EH (cell line): Measurements from ENCODE around the gene CCDC12.

Source experiments
- DNase-seq: peaks from one replicate; pipeline ENCODE4 v3.0.0-alpha.2; 2015; ENCODE audit warnings: low read depth

CCDC12 gene

GRCh38 chr3:46936733-46937250, 39.8 kb downstream of the CCDC12 start:
- DNase-seq = peak; percentile 70

GRCh38 chr3:46935989-46936558, 40.5 kb downstream of the CCDC12 start:
- no peak for DNase-seq

DNA sequence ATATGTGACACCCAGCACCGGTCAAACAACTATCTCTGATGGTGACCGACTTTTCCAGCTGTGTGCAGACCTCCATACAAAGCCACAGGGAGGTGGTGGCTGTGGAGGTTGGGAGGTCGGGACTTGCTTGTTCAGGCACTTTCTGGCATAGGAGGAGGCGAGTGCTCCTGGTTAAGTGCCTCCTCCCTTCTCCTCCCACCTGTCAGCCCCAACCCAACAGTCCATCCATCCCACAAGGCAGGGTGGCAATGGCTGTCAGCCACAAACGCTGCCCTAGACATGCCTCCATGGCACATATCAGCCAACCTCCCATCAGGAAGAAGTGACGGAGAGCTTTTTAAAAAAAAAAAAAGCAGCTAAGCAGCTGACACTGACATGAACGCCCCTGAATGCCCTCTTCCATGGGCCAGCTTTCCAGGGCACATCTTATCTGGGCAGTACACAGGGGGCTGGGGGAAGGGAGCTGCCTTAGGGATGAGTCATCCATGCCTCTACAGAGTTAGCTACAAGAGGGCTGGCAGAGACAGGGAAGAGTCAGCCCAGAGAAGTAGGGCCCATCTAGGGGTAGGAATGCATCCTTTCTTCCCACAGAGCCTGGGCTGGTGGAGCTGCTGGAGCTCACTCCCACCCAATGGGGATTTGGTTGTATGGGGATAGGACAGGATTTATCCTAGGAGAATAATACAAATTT, 41.2 kb downstream of the CCDC12 start:
- peak; percentile 99 for DNase-seq

DNA sequence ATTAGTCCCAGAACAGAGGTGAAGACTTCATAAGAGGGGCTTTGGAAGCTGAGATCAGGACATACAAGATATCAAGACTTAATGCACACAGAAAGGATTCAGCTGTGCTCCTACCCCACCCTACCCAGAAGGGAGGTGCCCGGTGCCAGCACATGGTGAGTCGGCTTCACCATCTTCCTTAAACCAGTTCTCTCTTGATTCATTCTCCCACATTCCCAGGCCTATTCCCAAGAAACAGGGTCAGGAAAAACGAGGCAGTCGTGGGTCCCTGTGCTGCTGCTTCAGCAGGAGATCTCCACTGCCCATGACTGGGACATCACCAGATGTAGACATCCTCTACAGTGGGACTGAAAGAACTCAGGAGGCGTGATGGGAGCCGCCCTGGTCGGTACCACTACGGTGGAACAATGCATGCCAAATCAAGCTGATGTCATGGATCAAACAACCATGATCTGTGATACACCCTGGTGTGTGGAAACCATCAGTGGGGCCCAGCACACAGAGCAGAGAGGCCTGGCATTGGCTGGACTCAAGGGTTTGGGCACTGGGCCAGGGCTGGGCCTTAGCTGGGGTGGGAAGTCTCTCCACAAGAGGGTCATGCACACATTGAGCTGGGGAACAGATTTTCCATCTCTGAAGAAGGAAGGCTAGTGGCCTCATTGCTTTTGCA, 41.9 kb downstream of the CCDC12 start:
- DNase-seq = peak; percentile 32

DNA sequence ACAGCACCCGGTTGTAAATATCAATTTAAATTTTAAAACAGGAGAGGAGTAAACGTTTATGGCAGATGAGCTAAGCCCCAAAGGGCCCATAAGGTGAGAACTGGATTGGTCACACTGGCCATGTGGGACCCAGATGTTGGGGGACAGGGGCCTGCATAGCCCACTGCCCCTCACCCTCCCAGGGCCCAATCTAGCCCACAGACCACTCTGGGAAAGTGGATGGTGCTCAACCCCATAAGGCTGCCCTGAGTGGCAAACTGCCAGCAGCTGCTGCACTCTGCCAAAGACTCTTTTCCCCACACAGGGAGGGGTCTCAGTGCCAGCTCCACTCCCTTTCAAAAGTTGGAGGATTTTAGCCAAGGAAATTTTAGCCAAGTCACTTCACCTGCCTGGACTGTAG, 42.5 kb downstream of the CCDC12 start:
- DNase-seq = no peak

- DNase-seq = no peak
Observed at GRCh38 chr3:46933261-46933660, 43.3 kb downstream of the CCDC12 start.

- no peak for DNase-seq
Observed at GRCh38 chr3:46932455-46933225, 43.9 kb downstream of the CCDC12 start.

- peak; percentile 63 for DNase-seq
Observed at GRCh38 chr3:46931631-46932331, 44.8 kb downstream of the CCDC12 start.

DNA sequence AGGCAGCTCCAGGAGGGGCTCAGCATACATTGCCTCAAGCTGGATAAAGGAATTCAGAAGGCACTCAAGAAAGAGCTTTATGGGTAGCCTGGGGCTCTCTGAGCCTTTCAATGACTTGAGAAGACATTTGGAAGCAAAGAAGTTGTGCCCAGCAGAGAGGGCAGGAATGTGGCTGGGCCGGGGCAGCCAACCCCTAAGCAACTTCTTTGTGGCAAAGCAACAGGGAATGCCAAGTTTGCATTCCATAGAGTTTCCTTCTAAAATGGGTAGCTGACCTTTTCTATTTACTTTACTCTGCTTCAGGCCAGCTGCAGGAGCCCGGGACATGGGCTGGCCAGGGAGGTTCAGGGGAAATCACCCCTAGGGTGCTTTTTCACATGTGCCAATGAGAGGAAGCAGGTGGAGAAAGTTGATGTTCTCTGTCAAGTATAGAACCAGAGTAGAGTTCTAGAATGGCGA, 45.6 kb downstream of the CCDC12 start:
- DNase-seq = peak; percentile 74

GRCh38 chr3:46930166-46930944, 46.2 kb downstream of the CCDC12 start:
- DNase-seq = peak; percentile 51

- no peak for DNase-seq
Observed at GRCh38 chr3:46929324-46929723, 47.2 kb downstream of the CCDC12 start.

GRCh38 chr3:46928282-46928681, 48.3 kb downstream of the CCDC12 start:
- no peak for DNase-seq

- no peak for DNase-seq
Observed at GRCh38 chr3:46927718-46928073, 48.8 kb downstream of the CCDC12 start.

GRCh38 chr3:46926871-46927717, 49.5 kb downstream of the CCDC12 start:
- no peak for DNase-seq

DNA sequence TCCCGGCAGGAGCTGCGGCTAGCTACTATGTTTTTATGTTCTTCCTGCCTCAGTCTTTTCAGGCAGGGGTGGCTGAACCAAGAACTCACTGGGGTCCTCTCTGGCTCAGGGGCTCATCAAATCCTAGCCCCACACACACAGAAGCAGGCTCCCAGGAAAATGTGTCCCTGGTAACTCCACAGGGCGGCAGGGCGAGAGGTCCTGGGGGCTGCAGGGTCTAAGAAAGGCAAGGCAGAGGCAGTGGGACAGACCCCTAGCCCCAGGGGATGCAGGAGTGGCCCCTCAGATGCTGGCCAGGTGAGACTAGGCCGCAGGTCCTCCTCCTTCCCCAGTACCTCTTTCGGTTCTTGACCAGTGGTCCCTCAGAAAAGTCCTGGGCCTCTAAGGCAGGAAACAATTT, 50.1 kb downstream of the CCDC12 start:
- no peak for DNase-seq

DNA sequence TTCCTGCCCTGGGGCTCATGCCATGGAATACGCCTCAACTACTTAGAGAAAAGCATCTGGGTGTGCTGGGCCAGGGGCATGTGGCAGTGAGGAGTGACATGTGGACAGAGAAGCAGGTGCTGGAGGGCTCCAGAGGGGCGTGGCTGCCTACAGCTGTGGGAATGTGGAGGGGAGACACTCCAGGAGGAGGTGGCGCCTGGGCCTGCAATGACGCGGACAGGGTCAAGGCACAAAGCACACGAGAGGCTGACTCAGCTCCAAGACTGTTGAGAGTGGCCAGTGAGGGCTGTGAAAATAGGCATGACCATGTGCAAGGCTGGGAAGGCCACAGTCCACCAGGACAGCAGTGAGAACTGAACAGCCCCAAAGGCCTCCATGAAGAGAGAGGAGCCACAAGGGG, 50.5 kb downstream of the CCDC12 start:
- DNase-seq = peak; percentile 69

DNA sequence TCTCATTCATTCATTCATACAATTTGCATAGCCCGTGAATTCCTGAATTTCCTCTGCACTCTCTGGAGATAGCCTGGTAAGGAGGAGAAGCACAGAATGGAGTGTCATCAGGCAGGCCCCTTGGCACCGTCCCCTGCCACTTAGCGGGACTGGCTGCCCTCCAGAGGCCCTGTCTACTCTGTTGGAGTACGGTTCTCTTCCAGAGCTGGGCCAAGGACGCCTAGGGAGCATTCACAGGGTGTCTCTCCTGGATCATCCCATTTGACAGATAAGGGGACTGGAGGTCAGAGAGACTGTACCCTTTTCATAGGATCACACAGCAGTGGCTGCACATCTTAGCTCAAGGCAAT, 51.0 kb downstream of the CCDC12 start:
- DNase-seq = no peak

- no peak for DNase-seq
Observed at GRCh38 chr3:46924921-46925584, 51.5 kb downstream of the CCDC12 start.

DNA sequence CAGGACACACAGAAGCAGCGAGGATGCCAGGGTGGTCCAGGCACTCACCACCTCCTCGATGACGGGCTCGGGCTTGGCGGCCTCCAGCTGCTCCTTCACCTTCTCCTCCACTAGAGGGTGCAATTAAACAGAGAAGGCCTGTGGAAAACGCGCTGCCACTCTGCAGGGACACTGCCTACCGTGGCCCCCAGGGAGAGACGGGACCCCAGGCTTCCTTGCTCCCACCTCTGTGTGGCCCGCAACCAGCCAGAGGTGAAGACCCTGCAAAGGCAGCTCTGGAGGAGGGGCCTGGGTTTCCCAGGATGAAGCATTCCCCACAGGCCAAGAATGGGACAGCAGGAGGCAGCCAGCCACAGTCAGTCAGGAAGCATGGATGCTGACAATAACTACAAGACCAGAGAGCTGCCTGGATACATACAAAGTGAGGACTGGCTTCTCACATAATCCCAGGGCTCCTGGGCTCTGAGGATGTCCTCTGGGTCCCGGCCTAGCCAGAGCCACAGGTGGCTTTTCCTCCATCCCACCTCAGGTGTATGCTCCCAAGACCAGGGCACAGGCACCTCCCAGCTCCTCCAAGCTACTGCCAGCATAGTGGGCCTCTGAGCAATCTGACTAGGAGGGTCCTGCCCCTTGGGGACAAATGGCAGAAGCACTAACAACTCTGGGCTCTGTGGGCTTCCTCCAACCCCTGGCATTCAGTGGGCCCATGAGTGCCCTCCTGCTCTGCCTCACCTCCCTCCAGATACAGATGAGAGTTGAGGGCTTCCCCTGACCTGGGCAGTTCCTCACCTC, 52.8 kb downstream of the CCDC12 start:
- DNase-seq = peak; percentile 52
